ENCODE results near the gene TNIK. TPM values are rescaled to one million over a fixed set of nuclear protein-coding genes. Genes with fewer than 3 reads are reported as not detected.

Gene TNIK
- total RNA-seq, 6 experiments from 2014 or later: 10.6 to 17.2 (median 11.8) TPM

DNA sequence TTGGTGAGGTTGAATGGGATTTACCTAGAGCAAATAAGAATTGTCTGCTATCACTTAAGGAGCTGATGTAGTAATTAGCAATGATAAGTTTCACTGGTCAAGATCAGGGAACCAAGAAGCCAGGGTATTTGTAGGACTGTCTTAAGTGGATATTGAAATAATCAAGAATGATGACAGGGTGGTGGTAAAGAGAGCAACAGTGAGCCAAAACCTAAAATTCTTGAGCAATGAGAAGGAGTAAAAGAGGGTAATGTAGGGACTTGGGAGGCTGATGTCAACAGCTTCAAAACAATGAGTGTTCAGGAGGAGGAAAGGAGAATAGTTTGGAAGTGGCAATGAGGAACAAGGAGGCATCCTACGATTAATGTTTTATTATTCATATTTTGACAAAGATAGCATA, 402.1 kb downstream of the TNIK start:
- H3K27ac Mint-ChIP-seq: no peak overlapping the region
- H3K4me1 Mint-ChIP-seq (ENCODE audit: low read depth): no peaks in the 10 kb centered on the region
- H3K9me3 Mint-ChIP-seq: no peaks in the 10 kb centered on the region
- peaks cover 7% of the 10 kb centered on the region for H3K36me3 Mint-ChIP-seq (ENCODE audit: low read depth)
- TF ChIP-seq, protein P1, sequence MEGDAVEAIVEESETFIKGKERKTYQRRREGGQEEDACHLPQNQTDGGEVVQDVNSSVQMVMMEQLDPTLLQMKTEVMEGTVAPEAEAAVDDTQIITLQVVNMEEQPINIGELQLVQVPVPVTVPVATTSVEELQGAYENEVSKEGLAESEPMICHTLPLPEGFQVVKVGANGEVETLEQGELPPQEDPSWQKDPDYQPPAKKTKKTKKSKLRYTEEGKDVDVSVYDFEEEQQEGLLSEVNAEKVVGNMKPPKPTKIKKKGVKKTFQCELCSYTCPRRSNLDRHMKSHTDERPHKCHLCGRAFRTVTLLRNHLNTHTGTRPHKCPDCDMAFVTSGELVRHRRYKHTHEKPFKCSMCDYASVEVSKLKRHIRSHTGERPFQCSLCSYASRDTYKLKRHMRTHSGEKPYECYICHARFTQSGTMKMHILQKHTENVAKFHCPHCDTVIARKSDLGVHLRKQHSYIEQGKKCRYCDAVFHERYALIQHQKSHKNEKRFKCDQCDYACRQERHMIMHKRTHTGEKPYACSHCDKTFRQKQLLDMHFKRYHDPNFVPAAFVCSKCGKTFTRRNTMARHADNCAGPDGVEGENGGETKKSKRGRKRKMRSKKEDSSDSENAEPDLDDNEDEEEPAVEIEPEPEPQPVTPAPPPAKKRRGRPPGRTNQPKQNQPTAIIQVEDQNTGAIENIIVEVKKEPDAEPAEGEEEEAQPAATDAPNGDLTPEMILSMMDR (IDR thresholded peaks at IDR 0.05): no peak
- H3K27me3 Mint-ChIP-seq (ENCODE audit: insufficient read depth): no peaks in the 10 kb centered on the region; the same call in 1 of the 2 replicates
- no peak overlapping the region for H3K4me3 Mint-ChIP-seq
- peak; percentile 28 for DNase-seq

DNA sequence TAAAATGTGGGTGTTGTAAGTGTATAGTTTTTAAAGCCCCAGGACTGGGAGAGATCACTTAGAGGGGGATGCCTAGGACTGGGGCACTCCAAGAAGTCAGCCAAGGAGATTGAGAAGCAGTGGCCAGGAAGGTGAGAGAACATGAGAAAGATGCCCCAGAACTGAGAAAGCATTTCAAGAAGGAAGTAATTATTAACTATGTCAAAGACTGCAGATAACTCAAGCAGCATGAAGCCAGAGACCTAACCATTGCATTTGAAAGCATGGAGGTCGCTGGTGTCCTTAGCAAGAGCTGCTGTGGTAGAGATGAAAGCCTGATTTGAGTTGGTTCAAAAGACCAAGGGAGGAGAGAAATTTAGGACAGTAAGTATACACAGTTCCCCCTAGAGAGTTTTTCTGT, 403.1 kb downstream of the TNIK start:
- Mint-ChIP-seq H3K36me3 (ENCODE audit: low read depth) (peaks cover 3% of the 10 kb centered on the region), H3K4me1 (ENCODE audit: low read depth) (no peaks in the 10 kb centered on the region), H3K27me3 (ENCODE audit: insufficient read depth) (peaks cover 2% of the 10 kb centered on the region), H3K27ac (no peak overlapping the region), H3K9me3 (no peaks in the 10 kb centered on the region), H3K4me3 (no peak overlapping the region)
- TF ChIP-seq, protein P1 (IDR thresholded peaks at IDR 0.05): no peak
- DNase-seq: no peak

DNA sequence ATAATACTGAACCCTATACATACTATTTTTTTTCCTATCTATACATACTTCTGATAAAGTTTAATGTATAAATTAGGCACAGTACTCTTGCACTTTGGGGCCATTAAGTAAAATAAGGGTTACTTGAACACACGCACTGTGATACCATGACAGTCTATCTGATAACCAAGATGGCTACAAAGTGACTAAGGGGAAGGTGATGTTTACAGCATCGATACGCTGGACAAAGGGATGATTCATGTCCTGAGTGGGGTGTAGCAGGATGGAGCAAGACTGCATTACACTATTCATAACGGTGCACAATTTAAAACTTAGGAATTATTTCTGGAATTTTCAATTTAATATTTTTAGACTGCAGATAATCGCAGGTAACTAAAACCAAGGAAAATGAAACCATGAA, 403.7 kb downstream of the TNIK start:
- H3K4me3 Mint-ChIP-seq: no peak overlapping the region
- no peak overlapping the region for H3K27ac Mint-ChIP-seq
- DNase-seq: peak; percentile 69
- H3K4me1 Mint-ChIP-seq (ENCODE audit: low read depth): no peaks in the 10 kb centered on the region
- H3K9me3 Mint-ChIP-seq: no peaks in the 10 kb centered on the region
- TF ChIP-seq, protein P1 (IDR thresholded peaks at IDR 0.05): no peak
- H3K27me3 Mint-ChIP-seq (ENCODE audit: insufficient read depth): peaks cover 2% of the 10 kb centered on the region
- peaks cover 4% of the 10 kb centered on the region; the same call in 1 of the 2 replicates for H3K36me3 Mint-ChIP-seq (ENCODE audit: low read depth)

DNA sequence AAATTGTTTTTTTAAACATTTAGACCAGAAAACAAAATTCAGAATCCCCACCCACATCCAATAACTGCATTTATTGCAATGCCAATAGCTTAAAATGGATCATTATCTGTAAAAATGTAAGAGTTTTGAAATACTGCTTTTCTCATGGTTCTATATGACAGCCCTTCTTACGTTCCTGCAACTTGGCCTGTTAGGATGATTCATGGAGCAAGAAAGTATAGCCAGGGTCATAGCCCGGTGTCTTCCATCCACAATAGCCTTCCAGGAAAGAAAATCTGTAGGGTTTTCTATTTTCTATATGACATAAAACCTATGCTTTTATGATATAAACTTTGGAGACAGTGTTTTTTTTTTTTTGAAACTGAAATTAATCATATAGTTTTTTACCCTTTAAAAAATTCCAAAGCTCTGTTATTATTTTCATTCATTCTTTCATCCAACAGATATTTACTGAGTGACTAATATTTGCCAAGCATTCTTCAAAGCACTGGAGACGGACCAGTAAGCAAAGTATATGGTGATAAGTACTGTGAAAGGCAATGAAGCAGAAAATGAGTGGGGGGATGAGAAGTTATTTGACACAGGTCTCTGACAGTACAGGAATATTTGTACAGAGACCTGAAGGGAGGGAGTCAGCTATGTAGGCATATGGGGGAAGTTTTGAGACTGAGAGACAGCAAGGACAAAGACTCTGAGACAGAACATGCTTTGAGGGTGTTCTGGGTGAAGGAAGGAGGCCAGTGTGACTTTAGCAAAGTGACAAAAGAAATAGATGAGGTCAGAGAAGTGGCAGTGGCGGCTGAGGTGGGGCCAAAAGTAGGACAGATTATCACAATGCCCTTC, 404.6 kb downstream of the TNIK start:
- Mint-ChIP-seq H3K4me1 (ENCODE audit: low read depth) (peaks cover 2% of the 10 kb centered on the region), H3K27ac (no peak overlapping the region), H3K4me3 (no peak overlapping the region; the same call in 1 of the 2 replicates), H3K9me3 (no peaks in the 10 kb centered on the region), H3K27me3 (ENCODE audit: insufficient read depth) (peaks cover 2% of the 10 kb centered on the region), H3K36me3 (ENCODE audit: low read depth) (peaks cover 4% of the 10 kb centered on the region; the same call in 1 of the 2 replicates)
- TF ChIP-seq, protein P1 (IDR thresholded peaks at IDR 0.05): no peak
- peak; percentile 48 for DNase-seq

- no peaks in the 10 kb centered on the region for H3K9me3 Mint-ChIP-seq
- no peak overlapping the region for H3K4me3 Mint-ChIP-seq
- TF ChIP-seq, protein P1 (IDR thresholded peaks at IDR 0.05): no peak
- H3K4me1 Mint-ChIP-seq (ENCODE audit: low read depth): peaks cover 7% of the 10 kb centered on the region
- H3K36me3 Mint-ChIP-seq (ENCODE audit: low read depth): peaks cover 4% of the 10 kb centered on the region; the same call in 1 of the 2 replicates
- H3K27ac Mint-ChIP-seq: no peak overlapping the region
- DNase-seq: no peak
- peaks cover 2% of the 10 kb centered on the region for H3K27me3 Mint-ChIP-seq (ENCODE audit: insufficient read depth)
Observed at GRCh38 chr3:171054921-171055320, 405.3 kb downstream of the TNIK start.

Measured in HFFc6 (cell line).